ENCODE measurements around the gene SH3TC1. TPM values are rescaled to one million over a fixed set of nuclear protein-coding genes. Genes with fewer than 3 reads are reported as not detected.

Gene SH3TC1
- total and polyA plus RNA-seq, 2 of the 8 experiments (the other 6 are each of a cell fraction or from before 2014, with no cell fraction given), result 0.15 TPM; not detected in 1

- Histone ChIP-seq H3K23me2 (ENCODE audit: low read depth, low read length) (no peaks in the 10 kb centered on the region), H3K23ac (ENCODE audit: insufficient read length) (no peak overlapping the region), H4K91ac (replicated peaks; ENCODE audit: insufficient read length, low read length) (no peak overlapping the region), H2BK20ac (ENCODE audit: low read length) (no peak overlapping the region), H2BK12ac (ENCODE audit: low read depth, low read length) (0 out of 2 replicates have a peak overlapping the region, but pooled peaks have one; percentile 9), H4K8ac (ENCODE audit: extremely low read depth, insufficient read depth, low read length) (0 out of 2 replicates have a peak overlapping the region, but pooled peaks have one; percentile 31), H3K4me3 (ENCODE audit: extremely low read depth in 1 of 4, insufficient read depth in 2 of 4, low read depth in 3 of 4, low read length in 4 of 4) (no peak overlapping the region), H2AFZ (ENCODE audit: low read length) (peak overlapping the region; percentile 54; the same call in 1 of the 2 replicates), H2BK5ac (ENCODE audit: low read depth, low read length) (no peak overlapping the region), H2BK120ac (replicated peaks; ENCODE audit: low read depth, low read length) (no peak overlapping the region), H3K9me3 (ENCODE audit: insufficient read depth in 2 of 2, low read depth in 1 of 2, low read length in 1 of 2) (no peaks in the 10 kb centered on the region), H4K20me1 (replicated peaks in 1 of 2; ENCODE audit: control insufficient read depth in 1 of 2, insufficient read depth in 2 of 2, low read length in 2 of 2) (peaks cover 0 to 5% of the 10 kb centered on the region in 2 experiments), H3K79me1 (ENCODE audit: low read depth, low read length) (peaks cover 3% of the 10 kb centered on the region; the same call in 1 of the 2 replicates), H3K4ac (replicated peaks; ENCODE audit: insufficient read length, low read depth, low read length) (peak overlapping the region; percentile 29), H3K27me3 (replicated peaks in 1 of 4; ENCODE audit: control insufficient read depth in 3 of 4, extremely low read depth in 1 of 4, insufficient read depth in 3 of 4, low read length in 3 of 4) (no peaks in the 10 kb centered on the region), H2BK15ac (ENCODE audit: low read length) (0 out of 2 replicates have a peak overlapping the region, but pooled peaks have one; percentile 61), H3K9ac (replicated peaks in 1 of 4; ENCODE audit: extremely low read depth in 1 of 4, low read depth in 3 of 4, low read length in 3 of 4) (no peak overlapping the region), H2AK5ac (ENCODE audit: low read depth, low read length) (no peak overlapping the region), H3K14ac (ENCODE audit: insufficient read length) (no peak overlapping the region), H3K18ac (ENCODE audit: extremely low read depth, low read length) (no peak overlapping the region), H3K27ac (ENCODE audit: low read depth, low read length) (no peak overlapping the region), H4K5ac (ENCODE audit: insufficient read length, low read depth, low read length) (no peak overlapping the region), H3K79me2 (ENCODE audit: control insufficient read depth in 1 of 2, insufficient read depth in 2 of 2, low read length in 2 of 2) (no peaks in the 10 kb centered on the region), H3K4me1 (replicated peaks in 1 of 4; ENCODE audit: control insufficient read depth in 3 of 4, insufficient read depth in 4 of 4, low read length in 3 of 4) (peaks cover 0 to 8% (median 3%) of the 10 kb centered on the region in 4 experiments; a peak in 6 of 7 replicates), H3K36me3 (ENCODE audit: control insufficient read depth in 2 of 4, insufficient read depth in 4 of 4, low read length in 3 of 4) (no peaks in the 10 kb centered on the region; a peak in 1 of 8 replicates), H3K56ac (replicated peaks; ENCODE audit: insufficient read length, low read depth, low read length) (no peak overlapping the region), H3K4me2 (ENCODE audit: insufficient read depth in 1 of 2, low read depth in 2 of 2, low read length in 2 of 2) (no peak overlapping the region)
- POLR2A ChIA-PET (ENCODE audit: partially characterized antibody), result no interaction called here
- 88% methylated on average over 9 of the region's 10 CpGs; no CpG with 5 or more reads in 1 of the 2 experiments for WGBS, 2 experiments (ENCODE audit: extremely low coverage in 1 of 2, insufficient coverage in 1 of 2, insufficient read length in 1 of 2, insufficient replicate concordance in 2 of 2, low coverage in 1 of 2, low lambda C conversion rate in 2 of 2, missing lambda C conversion rate in 1 of 2)
- TF ChIP-seq ATF2 (IDR thresholded peaks at IDR 0.05; ENCODE audit: low read length), result no peak
- no peak for TF ChIP-seq CBX8 (IDR thresholded peaks at IDR 0.05; ENCODE audit: borderline replicate concordance, low read depth, low read length)
- no peak for TF ChIP-seq YY1 (IDR thresholded peaks at IDR 0.05; ENCODE audit: low read depth, low read length)
- no peak for TF ChIP-seq CREB1 (IDR thresholded peaks at IDR 0.05)
- no peak for TF ChIP-seq SRF (IDR thresholded peaks at IDR 0.05; ENCODE audit: low read depth, low read length)
- CTCF ChIA-PET (ENCODE audit: partially characterized antibody), result interaction anchor here (0.6 to 4.4 kb wide), 32 partner anchors 13 to 231 kb away, joined by 3 to 33 read pairs (median 4); no protein-coding TSS in a partner anchor
- FAIRE-seq (no peak), DNase-seq (ENCODE audit: low read depth in 1 of 2, low spot score in 2 of 2) (no peak)
Observed at GRCh38 chr4:8242782-8243560, 43.9 kb downstream of the SH3TC1 start.
